LNCAP (cell line): Measurements from ENCODE around the gene SPRY1.

ENCODE experiments used
- TF ChIP-seq, protein P1 (sequence below): fragments of 450-650 bp; IDR thresholded peaks from 2 replicates; pipeline ENCODE4 v1.5.1; 2017; ENCODE audit warnings: mild to moderate bottlenecking

The SPRY1 gene

DNA sequence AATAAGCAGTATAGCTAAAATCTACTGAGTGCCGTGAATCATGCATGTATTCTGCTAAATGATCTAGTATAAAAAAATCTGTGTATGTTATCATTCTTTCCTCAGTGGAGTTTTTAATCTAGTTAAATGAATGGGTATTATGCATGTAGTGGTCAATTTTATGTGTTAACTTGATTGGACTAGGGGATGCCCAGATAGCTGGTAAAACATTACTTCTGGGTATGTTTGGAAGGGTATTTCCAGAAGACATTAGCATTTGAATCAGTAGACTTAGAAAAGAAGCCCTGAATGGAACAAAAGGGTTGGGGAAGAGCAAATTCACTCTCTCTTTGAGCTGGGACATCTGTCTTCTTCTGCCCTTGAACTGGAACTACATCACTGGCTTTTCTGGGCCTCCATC, 34.5 kb upstream of the SPRY1 start:
- TF ChIP-seq, protein P1, sequence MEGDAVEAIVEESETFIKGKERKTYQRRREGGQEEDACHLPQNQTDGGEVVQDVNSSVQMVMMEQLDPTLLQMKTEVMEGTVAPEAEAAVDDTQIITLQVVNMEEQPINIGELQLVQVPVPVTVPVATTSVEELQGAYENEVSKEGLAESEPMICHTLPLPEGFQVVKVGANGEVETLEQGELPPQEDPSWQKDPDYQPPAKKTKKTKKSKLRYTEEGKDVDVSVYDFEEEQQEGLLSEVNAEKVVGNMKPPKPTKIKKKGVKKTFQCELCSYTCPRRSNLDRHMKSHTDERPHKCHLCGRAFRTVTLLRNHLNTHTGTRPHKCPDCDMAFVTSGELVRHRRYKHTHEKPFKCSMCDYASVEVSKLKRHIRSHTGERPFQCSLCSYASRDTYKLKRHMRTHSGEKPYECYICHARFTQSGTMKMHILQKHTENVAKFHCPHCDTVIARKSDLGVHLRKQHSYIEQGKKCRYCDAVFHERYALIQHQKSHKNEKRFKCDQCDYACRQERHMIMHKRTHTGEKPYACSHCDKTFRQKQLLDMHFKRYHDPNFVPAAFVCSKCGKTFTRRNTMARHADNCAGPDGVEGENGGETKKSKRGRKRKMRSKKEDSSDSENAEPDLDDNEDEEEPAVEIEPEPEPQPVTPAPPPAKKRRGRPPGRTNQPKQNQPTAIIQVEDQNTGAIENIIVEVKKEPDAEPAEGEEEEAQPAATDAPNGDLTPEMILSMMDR: no peak

DNA sequence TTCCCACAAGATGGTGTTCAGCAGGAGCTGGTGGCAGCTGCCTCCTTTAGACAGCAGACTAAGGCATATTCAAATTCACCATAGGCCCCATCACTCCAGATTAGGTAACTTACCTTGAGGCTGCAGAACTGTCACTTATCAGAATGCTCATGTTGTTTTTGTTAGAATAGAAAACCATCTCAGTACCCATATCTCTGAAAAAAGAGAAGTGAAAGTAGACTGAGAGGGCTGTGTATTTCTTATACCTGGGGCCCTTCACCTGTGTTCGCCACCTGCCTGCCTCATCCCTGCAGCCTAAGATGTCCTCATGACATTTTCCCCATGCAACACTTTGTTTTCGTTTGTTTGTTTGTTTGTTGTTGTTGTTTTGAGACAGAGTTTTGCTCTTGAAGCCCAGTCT, 32.9 kb upstream of the SPRY1 start:
- TF ChIP-seq, protein P1: no peak

DNA sequence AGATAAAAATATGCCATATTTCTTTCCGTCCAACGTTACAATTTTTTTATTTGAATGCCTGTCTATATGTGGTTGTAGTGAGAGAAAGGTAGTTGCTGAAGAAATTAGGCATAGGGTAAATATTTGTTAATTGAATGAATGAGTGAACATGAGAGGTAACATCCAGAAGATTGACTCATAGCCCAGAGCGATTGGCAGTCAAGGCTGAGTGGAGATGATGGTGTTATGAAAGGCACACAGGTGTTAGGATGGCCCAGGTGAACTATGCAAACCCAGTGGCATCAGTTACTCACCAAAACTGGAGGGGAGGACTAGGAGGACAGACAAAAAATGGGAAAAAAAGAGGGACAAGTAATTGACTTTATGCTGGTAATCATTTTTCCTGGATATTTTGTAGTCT, 31.7 kb upstream of the SPRY1 start:
- TF ChIP-seq, protein P1: no peak

DNA sequence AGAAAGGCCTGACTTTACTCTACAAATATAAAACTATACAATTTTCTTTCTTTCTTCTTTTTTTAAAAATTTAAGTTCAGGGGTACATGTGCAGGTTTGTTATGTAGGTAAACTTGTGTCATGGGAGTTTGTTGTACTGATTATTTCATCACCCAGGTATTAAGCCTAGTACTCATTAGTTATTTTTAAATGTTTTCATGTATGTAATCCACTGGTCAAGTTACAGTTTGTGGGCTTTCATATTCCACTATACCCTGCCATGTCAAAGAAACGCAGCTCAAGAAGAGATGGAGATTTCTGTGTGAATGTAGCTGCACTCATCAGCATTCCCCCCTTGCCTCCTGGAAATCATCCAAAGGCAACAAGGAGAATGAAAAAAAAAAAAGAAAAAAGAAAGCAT, 31.2 kb upstream of the SPRY1 start:
- TF ChIP-seq, protein P1: no peak

DNA sequence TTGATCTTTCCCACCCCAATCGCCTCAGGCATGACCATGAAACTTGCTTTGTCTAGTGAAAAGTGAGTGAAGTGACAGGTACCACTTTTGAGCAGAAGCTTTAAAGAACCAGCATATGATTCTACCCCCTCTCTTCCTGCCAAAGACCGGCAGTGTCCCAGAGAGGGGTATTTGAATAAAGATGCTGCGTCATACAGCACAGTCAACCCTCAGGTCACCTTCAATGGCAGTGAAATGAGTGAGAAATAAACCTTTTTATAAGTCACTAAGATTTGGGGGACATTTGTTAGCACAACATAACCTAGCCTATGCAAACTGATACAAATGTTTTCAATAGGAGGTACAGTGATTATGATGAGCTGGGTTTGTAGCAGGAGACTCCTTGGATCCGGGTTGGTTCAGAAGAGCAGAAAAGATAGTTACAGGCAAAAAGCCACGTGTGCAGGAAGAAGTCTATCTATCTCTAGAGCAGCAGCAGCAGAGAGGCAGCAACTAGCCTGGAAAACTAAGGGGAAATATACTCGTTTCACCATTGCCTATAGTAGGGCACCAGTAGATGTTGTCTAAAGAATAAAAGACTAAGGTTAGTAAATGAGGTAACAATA, 30.3 kb upstream of the SPRY1 start:
- TF ChIP-seq, protein P1: no peak

DNA sequence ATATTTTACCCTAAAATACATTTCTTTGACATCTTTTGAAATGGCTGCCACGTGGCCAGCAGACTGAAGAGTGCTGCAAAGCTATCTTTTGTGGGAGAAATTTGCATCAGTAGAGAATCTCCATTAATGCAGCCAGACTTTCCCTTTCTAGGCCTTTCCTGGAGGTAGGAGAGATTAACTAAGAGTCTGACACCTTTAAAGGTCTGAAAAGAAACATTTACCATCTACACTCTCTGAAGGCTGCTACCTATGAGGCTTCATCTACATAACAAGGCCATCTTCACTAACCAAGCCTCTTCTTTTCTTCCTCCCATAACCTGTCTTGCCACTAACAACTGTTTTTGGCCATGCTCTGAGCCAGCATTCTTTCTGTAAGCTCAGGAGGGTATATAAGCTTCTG, 17.8 kb upstream of the SPRY1 start:
- TF ChIP-seq, protein P1: no peak

DNA sequence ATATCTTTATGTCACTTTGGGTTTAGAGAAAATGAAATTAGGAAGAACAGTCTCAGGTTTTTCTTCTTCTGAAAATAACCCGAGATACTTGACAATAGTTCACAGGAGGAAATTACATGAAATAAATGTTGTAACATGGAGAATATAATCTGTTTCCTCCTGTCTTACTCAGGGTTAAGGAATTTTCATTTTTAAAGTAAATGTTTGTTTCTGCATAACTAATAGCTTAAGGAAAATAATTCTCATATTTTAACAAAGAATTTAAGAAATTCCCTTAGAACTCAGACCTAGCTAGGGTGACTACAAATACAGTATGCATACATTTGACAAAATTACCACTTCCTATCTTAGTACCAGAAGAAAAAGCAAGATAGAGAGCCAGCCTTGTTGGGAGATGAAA, 17.2 kb upstream of the SPRY1 start:
- TF ChIP-seq, protein P1: no peak
